ENCODE measurements around the gene FTO. TPM values are rescaled to one million over a fixed set of nuclear protein-coding genes. Genes with fewer than 3 reads are reported as not detected.

FTO gene
- total and polyA plus RNA-seq, 2 of the 13 experiments (the other 11 are each of a cell fraction or from before 2014, with no cell fraction given): 41.6 to 55.8 TPM

DNA sequence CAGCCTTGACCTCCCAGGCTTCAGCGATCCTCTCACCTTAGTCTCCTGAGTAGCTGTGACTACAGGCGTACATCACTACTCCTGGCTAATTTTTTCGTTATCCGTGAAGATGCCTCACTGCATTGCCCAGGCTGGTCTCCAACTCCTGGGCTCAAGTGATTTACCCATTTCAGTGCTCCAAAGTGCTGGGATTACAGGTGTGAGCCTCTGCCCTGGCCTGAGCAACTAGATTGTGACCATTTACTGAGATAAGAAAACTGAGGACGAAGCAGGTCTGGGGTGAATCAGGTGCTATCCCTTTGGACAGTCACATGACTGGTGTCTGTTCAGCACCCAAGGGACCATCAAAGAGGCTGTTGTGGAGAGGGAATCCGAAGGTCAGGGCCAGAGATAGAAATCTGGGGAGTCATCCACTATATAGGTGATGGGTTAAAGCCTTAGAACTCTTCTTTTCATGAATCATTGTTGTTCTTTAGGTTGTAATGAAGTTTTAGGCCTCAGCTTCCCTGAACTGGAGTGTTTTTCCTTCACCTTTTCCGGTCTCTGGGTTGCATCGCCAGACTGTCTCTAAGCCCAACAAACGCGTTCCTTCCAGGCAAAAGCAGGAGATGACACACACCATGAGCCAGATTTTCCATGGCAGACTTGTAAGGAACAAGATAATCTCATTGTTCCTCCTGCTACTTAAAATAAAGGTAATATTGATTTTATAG, 62.5 kb downstream of the FTO start (continued):
- TF ChIP-seq KMT2B (CRISPR knock-in tag; IDR thresholded peaks at IDR 0.05) (0 out of 2 replicates have a peak, but pooled peaks have one; percentile 31), SKI (IDR thresholded peaks at IDR 0.05; ENCODE audit: partially characterized antibody) (peak; percentile 68), NCOA2 (CRISPR knock-in tag; IDR thresholded peaks at IDR 0.05) (peak; percentile 91), SOX5 (CRISPR knock-in tag; IDR thresholded peaks at IDR 0.05; ENCODE audit: borderline replicate concordance) (peak; percentile 78; the same call in 1 of the 2 replicates), FOXO1 (CRISPR knock-in tag; IDR thresholded peaks at IDR 0.05) (peak; percentile 34; the same call in 1 of the 2 replicates), ZNF580 (CRISPR knock-in tag; IDR thresholded peaks at IDR 0.05; ENCODE audit: borderline replicate concordance, low read depth) (peak; percentile 56; the same call in 1 of the 2 replicates), ZNF772 (CRISPR knock-in tag; IDR thresholded peaks at IDR 0.05) (no peak), HOMEZ (CRISPR knock-in tag; IDR thresholded peaks at IDR 0.05; ENCODE audit: low read depth) (peak; percentile 100), HINFP (CRISPR knock-in tag; IDR thresholded peaks at IDR 0.05; ENCODE audit: low read depth) (peak; percentile 33; the same call in 1 of the 2 replicates), SOX13 (IDR thresholded peaks at IDR 0.05) (no peak), SOX13 (CRISPR knock-in tag; conservative IDR thresholded peaks at IDR 0.05 in 1 of 2, IDR thresholded peaks at IDR 0.05 in 1 of 2) (peak in 1 of 2 experiments; percentile 83; a peak in 2 of 4 replicates), PCBP2 (optimal IDR thresholded peaks at IDR 0.05; ENCODE audit: low read depth, low read length, poor library complexity, severe bottlenecking) (no peak), REXO4 (CRISPR knock-in tag; IDR thresholded peaks at IDR 0.05; ENCODE audit: borderline replicate concordance) (no peak), SMAD9 (CRISPR knock-in tag; IDR thresholded peaks at IDR 0.05) (no peak), ATF5 (CRISPR knock-in tag; IDR thresholded peaks at IDR 0.05; ENCODE audit: low read depth) (0 out of 2 replicates have a peak, but pooled peaks have one; percentile 55), TBL1XR1 (IDR thresholded peaks at IDR 0.05; ENCODE audit: borderline replicate concordance, low read length, partially characterized antibody) (peak; percentile 62), JUN (CRISPR knock-in tag; IDR thresholded peaks at IDR 0.05) (peak; percentile 74; the same call in 1 of the 2 replicates), ASH2L (IDR thresholded peaks at IDR 0.05; ENCODE audit: insufficient read length, low read depth, low read length) (peak; percentile 70), FIP1L1 (IDR thresholded peaks at IDR 0.05; ENCODE audit: borderline replicate concordance, insufficient read depth, low read depth, low read length) (no peak), GATAD2A (CRISPR knock-in tag; IDR thresholded peaks at IDR 0.05) (peak; percentile 55), ZNF430 (CRISPR knock-in tag; IDR thresholded peaks at IDR 0.05) (0 out of 2 replicates have a peak, but pooled peaks have one; percentile 39)
- TF ChIP-seq, protein P1, sequence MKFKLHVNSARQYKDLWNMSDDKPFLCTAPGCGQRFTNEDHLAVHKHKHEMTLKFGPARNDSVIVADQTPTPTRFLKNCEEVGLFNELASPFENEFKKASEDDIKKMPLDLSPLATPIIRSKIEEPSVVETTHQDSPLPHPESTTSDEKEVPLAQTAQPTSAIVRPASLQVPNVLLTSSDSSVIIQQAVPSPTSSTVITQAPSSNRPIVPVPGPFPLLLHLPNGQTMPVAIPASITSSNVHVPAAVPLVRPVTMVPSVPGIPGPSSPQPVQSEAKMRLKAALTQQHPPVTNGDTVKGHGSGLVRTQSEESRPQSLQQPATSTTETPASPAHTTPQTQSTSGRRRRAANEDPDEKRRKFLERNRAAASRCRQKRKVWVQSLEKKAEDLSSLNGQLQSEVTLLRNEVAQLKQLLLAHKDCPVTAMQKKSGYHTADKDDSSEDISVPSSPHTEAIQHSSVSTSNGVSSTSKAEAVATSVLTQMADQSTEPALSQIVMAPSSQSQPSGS (CRISPR knock-in tag; IDR thresholded peaks at IDR 0.05): peak; percentile 30; the same call in 1 of the 2 replicates
- TF ChIP-seq, protein P2, sequence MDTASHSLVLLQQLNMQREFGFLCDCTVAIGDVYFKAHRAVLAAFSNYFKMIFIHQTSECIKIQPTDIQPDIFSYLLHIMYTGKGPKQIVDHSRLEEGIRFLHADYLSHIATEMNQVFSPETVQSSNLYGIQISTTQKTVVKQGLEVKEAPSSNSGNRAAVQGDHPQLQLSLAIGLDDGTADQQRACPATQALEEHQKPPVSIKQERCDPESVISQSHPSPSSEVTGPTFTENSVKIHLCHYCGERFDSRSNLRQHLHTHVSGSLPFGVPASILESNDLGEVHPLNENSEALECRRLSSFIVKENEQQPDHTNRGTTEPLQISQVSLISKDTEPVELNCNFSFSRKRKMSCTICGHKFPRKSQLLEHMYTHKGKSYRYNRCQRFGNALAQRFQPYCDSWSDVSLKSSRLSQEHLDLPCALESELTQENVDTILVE (CRISPR knock-in tag; IDR thresholded peaks at IDR 0.05): peak; percentile 73
